Neural crest cell (in vitro differentiated cells): ENCODE data around the gene RPL37A. TPM values are rescaled to one million over a fixed set of nuclear protein-coding genes. Genes with fewer than 3 reads are reported as not detected.

Experiments
- DNase-seq: peaks from one replicate; pipeline ENCODE4 v3.0.0; 2021; ENCODE audit warnings: low read depth, mixed read lengths, low spot score
- H3K27ac Mint-ChIP-seq: one replicate; pipeline ENCODE4 v1.8.0; 2021; ENCODE audit warnings: mild to moderate bottlenecking, mixed read lengths; ENCODE audit not compliant: unreplicated experiment
- H3K27me3 Mint-ChIP-seq: 2 replicates; pipeline ENCODE4 v1.8.0; 2021; ENCODE audit warnings: low read depth, mild to moderate bottlenecking, mixed read lengths
- H3K36me3 Mint-ChIP-seq: 2 replicates; pipeline ENCODE4 v1.8.0; 2021; ENCODE audit warnings: low read depth, mild to moderate bottlenecking, mixed read lengths
- H3K4me1 Mint-ChIP-seq: 2 replicates; pipeline ENCODE4 v1.8.0; 2021; ENCODE audit warnings: mixed read lengths
- H3K4me3 Mint-ChIP-seq: one replicate; pipeline ENCODE4 v1.8.0; 2021; ENCODE audit warnings: mild to moderate bottlenecking, mixed read lengths
- H3K9me3 Mint-ChIP-seq: 2 replicates; pipeline ENCODE4 v1.8.0; 2021; ENCODE audit warnings: mixed read lengths
- total RNA-seq: library from RNA; stranded (reverse); gene quantifications from 2 replicates; pipeline ENCODE4 v1.2.1, GENCODE V29; 2021
- TF ChIP-seq, protein P1 (sequence below): fragments of 200-600 bp; sonication (generic); conservative IDR thresholded peaks from 2 replicates; pipeline ENCODE4 v1.5.0; 2021; ENCODE audit warnings: antibody characterized with exemption, mild to moderate bottlenecking

The RPL37A gene
- total RNA-seq, 1 donor from 2014 or later = 3,339 TPM

- Mint-ChIP-seq H3K27ac (no peak overlapping the region), H3K9me3 (no peaks in the 10 kb centered on the region), H3K4me1 (peaks cover 6% of the 10 kb centered on the region), H3K27me3 (no peaks in the 10 kb centered on the region), H3K4me3 (no peak overlapping the region), H3K36me3 (peaks cover 3% of the 10 kb centered on the region)
- TF ChIP-seq, protein P1, sequence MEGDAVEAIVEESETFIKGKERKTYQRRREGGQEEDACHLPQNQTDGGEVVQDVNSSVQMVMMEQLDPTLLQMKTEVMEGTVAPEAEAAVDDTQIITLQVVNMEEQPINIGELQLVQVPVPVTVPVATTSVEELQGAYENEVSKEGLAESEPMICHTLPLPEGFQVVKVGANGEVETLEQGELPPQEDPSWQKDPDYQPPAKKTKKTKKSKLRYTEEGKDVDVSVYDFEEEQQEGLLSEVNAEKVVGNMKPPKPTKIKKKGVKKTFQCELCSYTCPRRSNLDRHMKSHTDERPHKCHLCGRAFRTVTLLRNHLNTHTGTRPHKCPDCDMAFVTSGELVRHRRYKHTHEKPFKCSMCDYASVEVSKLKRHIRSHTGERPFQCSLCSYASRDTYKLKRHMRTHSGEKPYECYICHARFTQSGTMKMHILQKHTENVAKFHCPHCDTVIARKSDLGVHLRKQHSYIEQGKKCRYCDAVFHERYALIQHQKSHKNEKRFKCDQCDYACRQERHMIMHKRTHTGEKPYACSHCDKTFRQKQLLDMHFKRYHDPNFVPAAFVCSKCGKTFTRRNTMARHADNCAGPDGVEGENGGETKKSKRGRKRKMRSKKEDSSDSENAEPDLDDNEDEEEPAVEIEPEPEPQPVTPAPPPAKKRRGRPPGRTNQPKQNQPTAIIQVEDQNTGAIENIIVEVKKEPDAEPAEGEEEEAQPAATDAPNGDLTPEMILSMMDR = no peak
- no peak for DNase-seq
Measured at GRCh38 chr2:216473187-216473586, 25.5 kb upstream of the RPL37A start.

DNA sequence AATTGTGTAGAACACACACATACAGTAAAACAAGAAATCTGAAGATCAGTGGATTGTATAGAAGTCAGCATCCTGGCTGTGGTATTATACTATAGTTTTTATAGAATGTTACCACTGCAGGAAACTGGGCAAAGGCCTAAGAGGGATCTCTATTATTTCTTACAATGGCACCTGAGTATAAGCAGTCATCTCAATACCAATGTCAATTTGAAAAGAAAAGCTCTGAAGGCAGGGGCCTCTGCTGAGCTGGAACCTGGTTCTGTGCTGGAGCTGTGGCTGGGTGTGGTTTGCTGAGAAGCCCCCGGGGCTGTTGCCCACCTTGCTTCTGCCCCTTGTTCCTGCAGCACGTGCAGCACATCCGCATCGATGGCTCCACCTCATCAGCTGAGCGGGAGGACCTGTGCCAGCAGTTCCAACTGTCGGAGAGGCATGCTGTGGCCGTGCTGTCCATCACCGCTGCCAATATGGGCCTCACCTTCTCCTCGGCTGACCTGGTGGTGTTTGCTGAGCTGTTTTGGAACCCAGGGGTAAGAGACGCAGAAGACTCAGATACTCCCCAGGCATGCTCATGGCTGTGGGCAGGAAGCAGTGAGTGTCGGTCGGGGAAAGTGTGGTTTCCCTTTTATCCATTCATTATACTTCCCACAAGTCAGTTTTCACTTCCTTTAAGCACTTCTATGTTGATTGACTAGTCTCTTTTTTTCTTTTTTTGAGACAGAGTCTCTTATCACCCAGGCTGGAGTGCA, 23.5 kb upstream of the RPL37A start:
- no peaks in the 10 kb centered on the region for H3K9me3 Mint-ChIP-seq
- peaks cover 15% of the 10 kb centered on the region for H3K4me1 Mint-ChIP-seq
- no peaks in the 10 kb centered on the region for H3K27me3 Mint-ChIP-seq
- no peak overlapping the region for H3K27ac Mint-ChIP-seq
- no peak for DNase-seq
- TF ChIP-seq, protein P1 = no peak
- H3K4me3 Mint-ChIP-seq = no peak overlapping the region
- H3K36me3 Mint-ChIP-seq = no peaks in the 10 kb centered on the region

GRCh38 chr2:216475767-216476166, 22.9 kb upstream of the RPL37A start:
- Mint-ChIP-seq H3K27ac (no peak overlapping the region), H3K4me3 (no peak overlapping the region), H3K27me3 (no peaks in the 10 kb centered on the region), H3K36me3 (no peaks in the 10 kb centered on the region), H3K4me1 (peaks cover 15% of the 10 kb centered on the region), H3K9me3 (no peaks in the 10 kb centered on the region)
- TF ChIP-seq, protein P1 = no peak
- no peak for DNase-seq

GRCh38 chr2:216477283-216478035, 21.2 kb upstream of the RPL37A start:
- H3K27me3 Mint-ChIP-seq = no peaks in the 10 kb centered on the region
- TF ChIP-seq, protein P1 = no peak
- H3K4me1 Mint-ChIP-seq = peaks cover 15% of the 10 kb centered on the region
- H3K27ac Mint-ChIP-seq = peak overlapping the region; percentile 75
- H3K36me3 Mint-ChIP-seq = peaks cover 4% of the 10 kb centered on the region
- H3K4me3 Mint-ChIP-seq = no peak overlapping the region
- DNase-seq = no peak
- no peaks in the 10 kb centered on the region for H3K9me3 Mint-ChIP-seq

DNA sequence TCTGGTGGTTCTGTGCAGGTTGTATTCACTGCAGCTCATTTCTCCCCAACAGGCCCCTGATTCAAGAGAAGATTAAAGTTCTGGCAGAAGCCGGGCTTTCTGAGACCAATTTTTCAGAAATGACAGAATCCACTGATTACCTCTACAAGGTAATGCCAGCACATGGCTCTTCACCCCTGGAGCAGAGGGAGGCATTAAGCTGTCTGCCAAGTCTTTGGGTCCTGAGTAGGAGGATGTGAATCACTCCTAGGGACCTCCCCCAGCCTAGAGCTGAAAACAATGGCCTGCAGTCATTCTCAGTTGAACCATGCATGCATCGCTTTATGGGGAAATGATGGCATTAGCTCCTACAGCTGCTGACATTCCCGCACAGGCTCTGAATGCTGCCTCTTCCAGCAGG, 20.5 kb upstream of the RPL37A start:
- TF ChIP-seq, protein P1 = no peak
- Mint-ChIP-seq H3K4me1 (peaks cover 15% of the 10 kb centered on the region), H3K27me3 (no peaks in the 10 kb centered on the region), H3K4me3 (no peak overlapping the region), H3K36me3 (peaks cover 5% of the 10 kb centered on the region), H3K9me3 (no peaks in the 10 kb centered on the region), H3K27ac (no peak overlapping the region)
- DNase-seq = peak; percentile 14
